Stimulated activated CD8-positive, alpha-beta memory T cell treated with anti-CD3 and anti-CD28 coated beads, Interleukin-15, amount 100 ng/mL, for 4 hours (primary cell): ENCODE measurements around the gene ERCC4.

Source experiments
- DNase-seq, 2 donors: peaks; one replicate each; pipeline ENCODE4 v3.0.0-alpha.2; 2020; ENCODE audit warnings: low read depth in 2 of 2

ERCC4 gene

DNA sequence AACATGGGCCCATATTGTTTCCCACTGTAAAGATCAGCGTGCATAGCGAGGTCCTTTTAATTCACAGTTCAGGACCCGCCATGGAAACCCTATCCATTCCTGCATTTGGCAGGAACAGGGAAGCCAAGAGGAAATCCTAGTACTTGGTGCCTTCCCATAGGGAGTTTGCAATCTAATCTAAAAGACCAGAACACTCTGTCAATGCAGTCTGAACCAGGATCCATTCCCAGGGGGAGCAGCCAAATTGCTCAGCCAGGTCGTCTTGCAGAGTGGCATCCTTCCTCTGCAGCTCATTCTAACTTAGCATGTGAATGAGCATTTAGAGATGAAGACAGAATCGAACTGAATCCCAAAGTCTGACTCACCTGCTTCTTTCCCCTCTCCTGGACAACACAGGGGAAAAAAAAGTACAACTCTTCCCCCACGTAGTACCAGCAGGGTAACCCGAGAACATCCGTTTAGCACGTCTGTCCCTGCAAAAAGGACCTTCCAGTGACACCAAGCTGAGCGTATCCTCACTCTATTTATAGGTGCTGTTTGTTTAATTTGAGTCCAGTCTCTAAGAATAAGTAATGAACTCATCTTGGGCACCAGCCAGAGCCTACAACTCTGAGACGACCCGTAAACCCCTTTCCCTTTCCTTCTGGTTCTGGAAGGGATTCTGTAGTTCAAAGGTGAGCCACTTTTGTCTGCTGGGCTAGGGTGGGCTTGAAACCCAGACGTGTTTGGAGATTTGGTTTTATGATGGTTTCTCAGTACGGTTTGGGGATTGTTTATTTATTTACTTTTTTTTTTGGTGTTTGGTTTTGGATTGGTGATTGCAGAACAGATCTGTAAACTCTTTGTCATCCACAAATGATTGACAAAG is 74.5 kb downstream of the ERCC4 start:
- no peak for DNase-seq

DNA sequence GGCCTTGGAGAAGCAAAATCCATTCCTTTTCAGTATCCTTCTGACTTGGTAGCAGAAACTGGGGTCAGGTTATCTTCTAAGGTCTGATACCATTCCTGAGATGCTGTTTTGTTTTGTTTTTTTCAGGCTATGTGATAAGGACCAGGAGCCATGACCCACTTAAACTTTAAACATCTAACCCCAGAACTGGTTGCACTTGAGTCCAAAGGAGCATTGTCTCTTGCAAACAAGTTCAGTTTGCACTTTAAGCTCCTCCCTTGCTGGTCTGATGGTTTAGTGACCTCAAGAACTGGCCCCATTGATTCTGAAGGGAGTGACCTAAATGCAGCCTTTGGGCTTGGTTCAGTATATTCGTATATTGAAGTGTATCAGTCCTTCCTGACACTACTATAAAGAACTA is 75.2 kb downstream of the ERCC4 start:
- no peak for DNase-seq

DNA sequence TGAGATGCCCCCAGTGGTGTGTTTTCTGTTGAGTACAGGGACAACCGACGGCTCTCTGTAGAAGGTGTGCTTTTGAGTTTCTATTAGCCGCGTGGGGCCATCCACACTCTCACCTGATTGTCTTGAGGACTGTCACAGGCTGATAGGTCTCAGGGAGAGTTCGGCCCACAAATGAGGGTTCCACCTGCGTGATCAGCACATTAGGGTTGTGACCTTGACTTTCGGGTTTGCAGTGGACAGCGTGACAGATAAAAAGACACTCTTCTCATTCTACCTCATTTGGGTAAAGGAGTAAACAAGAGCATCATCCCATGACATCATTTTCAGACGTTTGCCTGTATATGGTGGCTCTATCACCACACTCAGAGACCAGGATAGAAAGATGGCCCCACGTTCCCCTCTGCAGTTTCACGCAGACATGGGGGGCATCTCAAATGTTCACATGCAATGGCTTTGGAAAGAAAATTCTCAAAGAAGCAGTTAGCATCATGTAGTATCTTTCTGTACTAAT is 76.9 kb downstream of the ERCC4 start:
- DNase-seq: no peak

DNA sequence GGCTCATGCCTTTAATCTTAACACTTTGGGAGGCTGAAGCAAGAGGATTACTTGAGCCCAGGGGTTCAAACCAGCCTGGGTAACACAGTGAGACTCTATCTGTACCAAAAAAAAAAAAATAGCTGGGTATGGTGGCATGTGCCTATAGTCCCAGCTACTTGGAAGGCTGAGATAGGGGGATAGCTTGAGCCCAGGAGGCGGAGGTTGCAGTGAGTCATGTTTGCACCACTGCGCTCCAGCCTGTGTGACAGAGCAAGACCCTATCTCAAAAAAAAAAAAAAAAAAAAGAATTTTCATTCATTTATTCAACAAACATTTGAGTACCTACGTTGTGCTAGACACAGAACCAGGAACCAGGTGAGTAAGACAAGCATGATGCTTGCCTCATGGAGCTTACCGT is 77.6 kb downstream of the ERCC4 start:
- no peak for DNase-seq

DNA sequence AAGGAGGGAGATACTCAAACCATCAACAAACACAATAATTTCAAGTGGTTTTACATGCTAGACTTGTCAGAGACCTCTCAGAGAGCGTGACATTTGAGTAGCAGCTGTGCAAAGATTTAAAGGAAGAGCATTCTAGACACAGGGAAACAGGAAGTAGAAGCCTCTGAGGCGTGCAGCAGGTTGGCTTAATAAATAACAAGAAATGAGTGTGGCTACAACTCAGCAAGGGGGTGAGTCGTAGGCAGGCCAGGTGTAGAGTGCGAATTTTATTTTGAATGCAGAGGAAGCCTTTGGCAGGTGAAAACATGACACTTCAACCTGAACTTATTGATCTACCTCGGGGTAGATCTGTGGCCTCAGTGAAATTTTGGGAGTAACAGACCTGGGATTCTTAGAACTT is 78.0 kb downstream of the ERCC4 start:
- DNase-seq: no peak

DNA sequence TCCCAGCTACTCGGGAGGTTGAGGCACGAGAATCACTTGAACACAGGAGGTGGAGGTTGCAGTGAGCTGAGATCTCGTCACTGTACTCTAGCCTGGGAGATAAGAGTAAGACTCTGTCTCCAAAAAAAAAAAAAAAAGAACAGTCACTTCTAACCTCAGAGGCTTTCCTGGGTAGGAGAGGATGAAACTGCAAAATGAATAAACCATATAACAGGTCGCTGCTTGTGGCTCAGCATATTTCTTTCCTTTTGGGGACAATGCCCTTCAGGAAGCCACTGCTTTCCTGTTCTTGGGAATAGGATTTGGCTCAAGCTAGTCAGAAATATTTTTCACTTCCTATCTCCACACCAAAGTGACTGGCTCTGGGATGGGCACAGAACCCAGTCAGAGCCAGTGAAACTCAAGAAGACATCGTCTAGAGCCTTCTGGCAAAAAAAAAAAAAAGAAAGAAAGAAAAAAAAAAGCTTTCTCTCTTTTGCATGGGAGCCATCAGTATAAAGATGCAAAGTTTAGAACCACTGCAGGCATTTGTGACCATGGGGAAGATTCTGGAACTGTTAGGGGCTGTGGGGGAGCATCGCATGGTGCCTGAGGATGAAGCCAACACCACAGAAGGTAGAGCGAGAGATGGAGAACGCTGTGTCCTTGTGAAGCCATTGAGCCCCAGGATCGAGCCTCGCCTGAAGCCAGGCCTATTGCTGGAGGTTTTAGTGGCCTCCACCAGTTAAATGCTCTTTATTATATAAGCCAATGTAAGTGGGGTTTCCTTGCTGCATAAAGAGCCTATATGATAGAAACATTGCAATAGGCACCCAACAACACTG is 79.3 kb downstream of the ERCC4 start:
- DNase-seq: no peak

DNA sequence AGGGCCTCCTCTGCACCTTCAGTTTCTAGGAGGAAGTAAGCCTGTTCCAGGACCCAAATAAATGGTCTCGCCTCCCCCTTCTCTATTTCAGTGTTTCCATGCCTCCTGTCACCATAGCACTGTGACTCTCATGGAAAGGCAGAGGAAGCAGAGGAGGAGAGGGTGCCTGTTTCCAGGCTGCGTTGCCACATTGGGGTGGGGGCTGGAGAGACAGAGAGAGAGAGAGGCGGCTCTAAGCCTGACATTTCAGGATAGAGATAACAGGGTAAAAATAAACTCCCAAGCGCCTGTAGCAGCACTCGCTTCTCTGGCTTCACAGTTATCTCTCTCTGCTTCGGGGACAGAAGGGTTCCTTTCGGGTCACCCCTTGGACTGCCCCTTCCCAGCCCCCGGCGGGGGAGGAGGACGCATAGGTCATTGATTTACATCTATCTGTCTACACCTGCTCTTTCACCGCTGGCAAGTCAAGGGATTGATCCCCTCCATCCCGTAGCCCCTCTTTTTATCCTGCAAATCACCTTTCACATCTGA is 80.0 kb downstream of the ERCC4 start:
- DNase-seq: no peak

DNA sequence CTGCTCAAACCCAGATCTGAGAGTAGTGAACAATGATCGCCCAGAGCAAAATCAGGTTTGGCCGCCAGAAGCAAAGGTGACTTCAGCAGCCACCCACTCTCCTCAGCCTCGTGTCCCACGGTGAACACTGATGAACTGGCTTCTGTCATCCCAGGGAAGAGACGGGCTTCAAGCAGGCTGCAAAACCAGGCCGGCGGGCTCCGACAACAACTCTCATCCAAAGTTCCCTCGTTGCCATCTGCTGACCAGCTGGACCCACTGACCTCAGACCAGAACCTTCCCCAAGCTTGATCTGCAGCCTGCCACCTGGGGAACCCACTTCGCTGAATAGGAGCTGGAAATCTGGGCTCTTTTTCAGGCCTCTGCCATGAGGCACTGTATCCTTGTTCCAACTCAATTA is 81.6 kb downstream of the ERCC4 start:
- no peak for DNase-seq
